Hepatocyte (in vitro differentiated cells): Measurements from ENCODE around the gene TBC1D24. TPM values are rescaled to one million over a fixed set of nuclear protein-coding genes. Genes with fewer than 3 reads are reported as not detected.
A peak's percentile ranks its signal among the peaks of the same experiment; 100 is the strongest.

Source experiments
- DNase-seq: peaks from one replicate; pipeline ENCODE4 v3.0.0-alpha.2; 2016; ENCODE audit warnings: low spot score
- H2AFZ ChIP-seq: fragments of 200-600 bp; sonication (generic); 2 replicates; pipeline ENCODE4 v1.6.0; 2016; ENCODE audit warnings: antibody characterized with exemption, mild to moderate bottlenecking
- H3K27ac ChIP-seq: fragments of 200-600 bp; sonication (generic); 2 replicates; pipeline ENCODE4 v1.5.1; 2016; ENCODE audit warnings: mild to moderate bottlenecking
- H3K27me3 ChIP-seq: fragments of 200-600 bp; sonication (generic); 2 replicates; pipeline ENCODE4 v1.6.1; 2016
- H3K36me3 ChIP-seq: fragments of 200-600 bp; sonication (generic); replicated peaks from 2 replicates; pipeline ENCODE4 v1.5.1; 2016; ENCODE audit warnings: low read depth; ENCODE audit not compliant: insufficient read depth
- H3K4me1 ChIP-seq: fragments of 200-600 bp; sonication (generic); 2 replicates; pipeline ENCODE4 v1.5.1; 2016; ENCODE audit warnings: mild to moderate bottlenecking, moderate library complexity; ENCODE audit not compliant: insufficient read depth
- H3K4me2 ChIP-seq: fragments of 200-600 bp; sonication (generic); 2 replicates; pipeline ENCODE4 v1.6.0; 2016
- H3K4me3 ChIP-seq: fragments of 200-600 bp; sonication (generic); 2 replicates; pipeline ENCODE4 v1.5.1; 2016; ENCODE audit warnings: mild to moderate bottlenecking
- H3K79me2 ChIP-seq: fragments of 200-600 bp; sonication (generic); 2 replicates; pipeline ENCODE4 v1.6.0; 2017; ENCODE audit warnings: mild to moderate bottlenecking
- H3K9me2 ChIP-seq: fragments of 200-600 bp; sonication (generic); replicated peaks from 2 replicates; pipeline ENCODE4 v1.6.0; 2017; ENCODE audit warnings: mild to moderate bottlenecking; ENCODE audit not compliant: insufficient read depth
- H3K9me3 ChIP-seq: fragments of 200-600 bp; sonication (generic); 2 replicates; pipeline ENCODE4 v1.5.1; 2016; ENCODE audit warnings: low read depth, mild to moderate bottlenecking
- H4K20me1 ChIP-seq: fragments of 200-600 bp; sonication (generic); 2 replicates; pipeline ENCODE4 v1.6.0; 2016; ENCODE audit warnings: mild to moderate bottlenecking; ENCODE audit not compliant: insufficient read depth, poor library complexity, severe bottlenecking
- CTCF ChIP-seq: fragments of 200-600 bp; sonication (generic); IDR thresholded peaks from 2 replicates; pipeline ENCODE4 v1.5.1; 2016; ENCODE audit warnings: antibody characterized with exemption, mild to moderate bottlenecking; ENCODE audit not compliant: poor library complexity
- EZH2 ChIP-seq: fragments of 200-600 bp; sonication (generic); IDR thresholded peaks from 2 replicates; pipeline ENCODE4 v1.6.1; 2016; ENCODE audit warnings: antibody characterized with exemption, mild to moderate bottlenecking, borderline replicate concordance
- EZH2phosphoT487 ChIP-seq: fragments of 200-600 bp; sonication (generic); IDR thresholded peaks from one replicate; pipeline ENCODE4 v1.6.1; 2018; ENCODE audit warnings: antibody characterized with exemption, mild to moderate bottlenecking, low read depth, moderate library complexity; ENCODE audit not compliant: unreplicated experiment, severe bottlenecking
- WGBS: methylation state at CpG from one replicate; pipeline ENCODE4 v1.1.6; 2016; ENCODE audit warnings: low lambda C conversion rate; ENCODE audit errors: missing lambda C conversion rate; 5-methylcytosine and 5-hydroxymethylcytosine counted together
- polyA plus RNA-seq: library from polyadenylated mRNA; unstranded; fragments of >200 nt; fragmentation: Nextera tagmentation; extraction: Ambion mirVana; gene quantifications from 2 replicates; pipeline ENCODE4 v1.2.1, GENCODE V29; 2016
- total RNA-seq: library from RNA; depleted of rRNA; stranded (reverse); fragments of >200 nt; gene quantifications from 2 replicates; pipeline ENCODE4 v1.2.3, GENCODE V29; 2014

The TBC1D24 gene
- total and polyA plus RNA-seq, 2 experiments from 2014 or later, result 8.3 to 13.6 TPM

GRCh38 chr16:2471016-2471652 is 3.8 kb upstream of the TBC1D24 start, which contains the start of gene NTN3:
TSS of gene NTN3 (plus strand) at chr16:2471297. CDS start at chr16:2471702, 405 bp downstream.
- peak; percentile 84 for DNase-seq
- Histone ChIP-seq H3K36me3 (no peaks in the 10 kb centered on the region), H3K9me3 (no peaks in the 10 kb centered on the region), H3K4me3 (peak within 1 kb of the TSS; percentile 55), H4K20me1 (peaks cover 5% of the 10 kb centered on the region), H3K9me2 (no peaks in the 10 kb centered on the region), H3K27me3 (peaks cover 8% of the 10 kb centered on the region), H3K27ac (peak within 1 kb of the TSS; percentile 93), H3K4me1 (peaks cover 63% of the 10 kb centered on the region), H2AFZ (peak within 1 kb of the TSS; percentile 63), H3K79me2 (peaks cover 14% of the 10 kb centered on the region), H3K4me2 (peak within 1 kb of the TSS; percentile 98)
- WGBS, result under 1% methylated on average over 29 of the region's 59 CpGs
- no peak for TF ChIP-seq CTCF
- TF ChIP-seq EZH2phosphoT487, result no peak
- TF ChIP-seq EZH2, result no peak

- no peak for DNase-seq
- peaks cover 21% of the 10 kb centered on the region for H3K79me2 ChIP-seq
- peaks cover 71% of the 10 kb centered on the region for H3K4me1 ChIP-seq
- no peaks in the 10 kb centered on the region for H3K36me3 ChIP-seq
- peak overlapping the region; percentile 55 for H3K4me3 ChIP-seq
- H4K20me1 ChIP-seq, result peaks cover 12% of the 10 kb centered on the region
- peak overlapping the region; percentile 93 for H3K27ac ChIP-seq
- no peaks in the 10 kb centered on the region for H3K9me2 ChIP-seq
- peak overlapping the region; percentile 98 for H3K4me2 ChIP-seq
- TF ChIP-seq EZH2phosphoT487 (no peak), CTCF (no peak), EZH2 (no peak)
- H3K27me3 ChIP-seq, result peaks cover 8% of the 10 kb centered on the region
- whole genome bisulfite sequencing, result 48% methylated on average over 54 of the region's 61 CpGs
- no peak overlapping the region for H2AFZ ChIP-seq
- no peaks in the 10 kb centered on the region for H3K9me3 ChIP-seq
These were observed 3.1 kb upstream of the TBC1D24 start for GRCh38 chr16:2471653-2472487.

GRCh38 chr16:2472488-2472864 is 2.5 kb upstream of the TBC1D24 start:
- no peak overlapping the region for H3K4me3 ChIP-seq
- peak overlapping the region; percentile 98 for H3K4me2 ChIP-seq
- peaks cover 73% of the 10 kb centered on the region for H3K4me1 ChIP-seq
- H2AFZ ChIP-seq, result no peak overlapping the region
- peaks cover 26% of the 10 kb centered on the region for H3K79me2 ChIP-seq
- DNase-seq, result no peak
- no peaks in the 10 kb centered on the region for H3K9me2 ChIP-seq
- H4K20me1 ChIP-seq, result peaks cover 17% of the 10 kb centered on the region
- H3K27me3 ChIP-seq, result peaks cover 8% of the 10 kb centered on the region
- no peak overlapping the region for H3K27ac ChIP-seq
- no peak for TF ChIP-seq CTCF
- TF ChIP-seq EZH2, result no peak
- no peak for TF ChIP-seq EZH2phosphoT487
- no peaks in the 10 kb centered on the region for H3K9me3 ChIP-seq
- 98% methylated on average over 26 of the region's 27 CpGs for WGBS
- no peaks in the 10 kb centered on the region for H3K36me3 ChIP-seq
